ENCODE measurements around the gene UBE2G2.

- no peak for TF ChIP-seq CTCF (conservative IDR thresholded peaks at IDR 0.05; ENCODE audit: low read depth, low read length)
- TF ChIP-seq EZH2 (IDR thresholded peaks at IDR 0.05; ENCODE audit: low read length, unreplicated experiment): no peak
Observed at GRCh38 chr21:44749759-44750674, 51.6 kb downstream of the UBE2G2 start.
